NT2/D1 (cell line): ENCODE results near the gene OGFOD3.
"Not testable (repeated sequence)": the region's sequence is repeated elsewhere in the genome, so short reads cannot be mapped to it uniquely, and the experiment has no call there.

Experiments
- DNase-seq: peaks from one replicate; pipeline ENCODE4 v3.0.0-alpha.2; 2011; ENCODE audit warnings: low read depth, low spot score
- H3K27me3 ChIP-seq: 2 replicates; pipeline ENCODE4 v1.6.0; 2011; ENCODE audit warnings: mild to moderate bottlenecking; ENCODE audit not compliant: insufficient read length, insufficient read depth
- H3K36me3 ChIP-seq: 2 replicates; pipeline ENCODE4 v1.6.1; 2011; ENCODE audit warnings: mild to moderate bottlenecking, low read length, mixed read lengths; ENCODE audit not compliant: insufficient read depth, insufficient read length
- H3K4me1 ChIP-seq: 2 replicates; pipeline ENCODE4 v1.5.1; 2011; ENCODE audit not compliant: insufficient read depth, insufficient read length
- H3K4me3 ChIP-seq: 2 replicates; pipeline ENCODE4 v1.5.1; 2011; ENCODE audit warnings: low read depth; ENCODE audit not compliant: insufficient read length
- H3K9ac ChIP-seq: 2 replicates; pipeline ENCODE4 v1.6.0; 2011; ENCODE audit warnings: low read depth; ENCODE audit not compliant: insufficient read length
- H3K9me3 ChIP-seq: 2 replicates; pipeline ENCODE4 v1.5.1; 2011; ENCODE audit warnings: mild to moderate bottlenecking, low read length; ENCODE audit not compliant: insufficient read depth
- SUZ12 ChIP-seq: IDR thresholded peaks from 2 replicates; pipeline ENCODE4 v1.6.1; 2011; ENCODE audit not compliant: insufficient read length, insufficient read depth; ENCODE audit errors: extremely low read depth
- YY1 ChIP-seq: IDR thresholded peaks from 2 replicates; pipeline ENCODE4 v1.6.1; 2011; ENCODE audit not compliant: insufficient read length, insufficient read depth
- ZNF274 ChIP-seq: IDR thresholded peaks from 2 replicates; pipeline ENCODE4 v1.6.1; 2011; ENCODE audit warnings: mild to moderate bottlenecking, low read depth, low read length

The OGFOD3 gene

GRCh38 chr17:82458885-82459424, 40.6 kb upstream of the OGFOD3 start:
- TF ChIP-seq SUZ12, result no peak
- TF ChIP-seq YY1, result no peak
- TF ChIP-seq ZNF274, result no peak
- no peak for DNase-seq
- Histone ChIP-seq H3K36me3 (peaks cover 40% of the 10 kb centered on the region), H3K4me1 (no peaks in the 10 kb centered on the region), H3K9me3 (peaks cover 13% of the 10 kb centered on the region; the same call in 1 of the 2 replicates), H3K4me3 (peak overlapping the region; percentile 94), H3K27me3 (no peaks in the 10 kb centered on the region), H3K9ac (peak overlapping the region; percentile 89)

DNA sequence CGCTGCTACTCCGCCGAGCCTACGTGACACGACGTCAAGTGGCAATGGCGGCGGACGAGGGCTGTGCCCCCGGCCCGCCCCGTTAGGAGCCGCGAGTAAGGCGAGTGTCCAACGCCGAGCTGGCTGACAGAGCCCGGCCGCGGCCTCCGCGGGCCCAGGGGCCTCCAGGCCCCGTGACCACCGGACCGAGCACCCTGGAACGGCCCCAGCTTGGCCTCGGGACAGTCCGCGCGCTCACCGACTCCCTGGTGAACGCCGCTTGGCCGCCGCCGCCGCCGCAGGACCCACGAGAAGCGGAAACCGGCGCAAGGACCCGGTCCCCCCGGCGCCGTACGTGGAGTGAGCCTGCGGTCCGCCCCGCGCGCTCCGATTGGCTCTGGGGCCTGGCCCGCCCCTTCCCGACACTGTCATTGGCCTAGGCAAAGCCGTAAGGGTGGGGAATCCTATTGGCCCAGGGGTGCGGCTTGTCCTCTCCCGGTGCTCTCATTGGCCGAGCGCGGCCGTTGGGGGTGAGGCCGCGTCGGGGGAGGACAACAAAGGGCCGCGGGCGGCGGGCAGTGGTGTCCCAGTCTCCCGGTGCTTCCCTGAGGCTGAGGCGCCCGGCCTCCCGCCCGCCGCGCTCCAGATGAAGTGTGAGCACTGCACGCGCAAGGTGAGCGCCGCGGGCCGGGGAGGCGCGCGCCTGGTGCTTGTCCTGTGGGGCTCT, 39.9 kb upstream of the OGFOD3 start, which contains the start of gene NARF:
NARF (plus strand) TSS at position 563 of the 706 bp plus-strand sequence; CDS start at position 626, 63 bp downstream.
- peaks cover 33% of the 10 kb centered on the region for H3K36me3 ChIP-seq
- peak within 1 kb of the TSS; percentile 93 for H3K9ac ChIP-seq
- H3K27me3 ChIP-seq, result no peaks in the 10 kb centered on the region
- H3K4me3 ChIP-seq, result peak within 1 kb of the TSS; percentile 94
- TF ChIP-seq ZNF274 (no peak), YY1 (peak; percentile 81)
- DNase-seq, result peak; percentile 90
- H3K9me3 ChIP-seq, result peaks cover 18% of the 10 kb centered on the region; the same call in 1 of the 2 replicates
- H3K4me1 ChIP-seq, result no peaks in the 10 kb centered on the region

GRCh38 chr17:82457929-82458178, 39.5 kb upstream of the OGFOD3 start:
- H3K4me3 ChIP-seq, result peak overlapping the region; percentile 94
- no peak for DNase-seq

GRCh38 chr17:82457073-82457928, 38.9 kb upstream of the OGFOD3 start:
- TF ChIP-seq ZNF274 (no peak), YY1 (no peak), SUZ12 (no peak)
- H3K4me1 ChIP-seq, result no peaks in the 10 kb centered on the region
- no peak overlapping the region for H3K9ac ChIP-seq
- peak overlapping the region; percentile 94 for H3K4me3 ChIP-seq
- H3K36me3 ChIP-seq, result peaks cover 23% of the 10 kb centered on the region
- H3K9me3 ChIP-seq, result peaks cover 28% of the 10 kb centered on the region
- H3K27me3 ChIP-seq, result no peaks in the 10 kb centered on the region
- no peak for DNase-seq

More at GRCh38 chr17:82457929-82458178, 39.5 kb upstream of the OGFOD3 start:
- H3K27me3 ChIP-seq, result no peaks in the 10 kb centered on the region
- H3K9me3 ChIP-seq, result peaks cover 22% of the 10 kb centered on the region; the same call in 1 of the 2 replicates
- TF ChIP-seq ZNF274 (no peak), YY1 (no peak), SUZ12 (no peak)
- H3K4me1 ChIP-seq, result no peaks in the 10 kb centered on the region
- H3K9ac ChIP-seq, result peak overlapping the region; percentile 93
- peaks cover 29% of the 10 kb centered on the region for H3K36me3 ChIP-seq

- H3K4me3 ChIP-seq, H3K4me1 ChIP-seq, H3K27me3 ChIP-seq, DNase-seq, H3K36me3 ChIP-seq, H3K9ac ChIP-seq: not testable (repeated sequence)
- H3K9me3 ChIP-seq, result peaks cover 40% of the 10 kb centered on the region
Observed at GRCh38 chr17:82453706-82454105, 35.3 kb upstream of the OGFOD3 start.

DNA sequence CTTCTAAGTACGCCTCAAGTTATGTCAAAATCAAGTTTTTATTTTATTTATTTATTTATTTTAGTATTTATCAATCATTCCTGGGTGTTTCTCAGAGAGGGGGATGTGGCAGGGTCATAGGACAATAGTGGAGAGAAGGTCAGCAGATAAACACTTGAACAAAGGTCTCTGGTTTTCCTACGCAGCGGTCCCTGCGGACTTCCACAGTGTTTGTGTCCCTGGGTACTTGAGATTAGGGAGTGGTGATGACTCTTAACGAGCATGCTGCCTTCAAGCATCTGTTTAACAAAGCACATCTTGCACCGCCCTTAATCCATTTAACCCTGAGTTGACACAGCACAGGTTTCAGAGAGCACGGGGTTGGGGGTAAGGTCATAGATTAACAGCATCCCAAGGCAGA, 34.8 kb upstream of the OGFOD3 start:
- not testable (repeated sequence) for H3K27me3 ChIP-seq, H3K4me3 ChIP-seq, H3K4me1 ChIP-seq, H3K9ac ChIP-seq, H3K36me3 ChIP-seq, DNase-seq
- H3K9me3 ChIP-seq, result peaks cover 40% of the 10 kb centered on the region

GRCh38 chr17:82452162-82452561, 33.8 kb upstream of the OGFOD3 start:
- TF ChIP-seq YY1, result no peak
- TF ChIP-seq SUZ12, result no peak
- Histone ChIP-seq H3K27me3 (no peaks in the 10 kb centered on the region), H3K4me3 (no peak overlapping the region), H3K9ac (no peak overlapping the region), H3K36me3 (peaks cover 14% of the 10 kb centered on the region), H3K4me1 (peaks cover 5% of the 10 kb centered on the region), H3K9me3 (peaks cover 40% of the 10 kb centered on the region)
- no peak for DNase-seq
